H9 (cell line): ENCODE results near the gene KIFC3. TPM values are rescaled to one million over a fixed set of nuclear protein-coding genes. Genes with fewer than 3 reads are reported as not detected.

Source experiments
- DNase-seq: peaks from one replicate; pipeline ENCODE4 v3.0.0-alpha.2; 2017
- H2AFZ ChIP-seq: one replicate; pipeline ENCODE4 v1.6.1; 2013; ENCODE audit warnings: mild to moderate bottlenecking, low read length, control low read depth, moderate library complexity
- H2AK5ac ChIP-seq: 2 replicates; pipeline ENCODE4 v1.6.1; 2013; ENCODE audit warnings: low read length, control low read depth, mixed read lengths; ENCODE audit not compliant: insufficient read length
- H2BK120ac ChIP-seq: one replicate; pipeline ENCODE4 v1.6.1; 2013; ENCODE audit warnings: low read depth, mild to moderate bottlenecking, low read length, control low read depth, inconsistent platforms; ENCODE audit not compliant: poor library complexity, severe bottlenecking
- H2BK12ac ChIP-seq: 2 replicates; pipeline ENCODE4 v1.6.1; 2013; ENCODE audit warnings: low read length, control low read depth, mixed read lengths, low read depth; ENCODE audit not compliant: insufficient read length
- H2BK15ac ChIP-seq: 2 replicates; pipeline ENCODE4 v1.6.1; 2013; ENCODE audit warnings: low read depth, low read length, control low read depth
- H2BK20ac ChIP-seq: one replicate; pipeline ENCODE4 v1.6.1; 2013; ENCODE audit warnings: low read depth, mild to moderate bottlenecking, low read length, control low read depth, inconsistent platforms; ENCODE audit not compliant: poor library complexity, severe bottlenecking
- H2BK5ac ChIP-seq: 2 replicates; pipeline ENCODE4 v1.6.1; 2013; ENCODE audit warnings: low read length, control low read depth, mixed read lengths; ENCODE audit not compliant: insufficient read length
- H3K14ac ChIP-seq: 2 replicates; pipeline ENCODE4 v1.6.1; 2013; ENCODE audit warnings: low read length, control low read depth; ENCODE audit not compliant: insufficient read depth
- H3K18ac ChIP-seq: 2 replicates; pipeline ENCODE4 v1.6.1; 2013; ENCODE audit warnings: low read depth, mild to moderate bottlenecking, mixed read lengths, low read length, control low read depth; ENCODE audit not compliant: insufficient read length
- H3K23ac ChIP-seq: 2 replicates; pipeline ENCODE4 v1.6.1; 2013; ENCODE audit warnings: low read length, control low read depth, mixed read lengths, low read depth; ENCODE audit not compliant: insufficient read length
- H3K23me2 ChIP-seq: 2 replicates; pipeline ENCODE4 v1.6.1; 2013; ENCODE audit warnings: low read depth, mild to moderate bottlenecking, mixed read lengths, low read length, control low read depth; ENCODE audit not compliant: insufficient read length, poor library complexity, severe bottlenecking
- H3K27ac ChIP-seq: 2 replicates; pipeline ENCODE4 v1.5.1; 2013; ENCODE audit warnings: low read length, control low read depth, mixed read lengths, low read depth; ENCODE audit not compliant: insufficient read length
- H3K27me3 ChIP-seq: 2 replicates; pipeline ENCODE4 v1.6.1; 2013; ENCODE audit warnings: low read length, control low read depth, inconsistent platforms; ENCODE audit not compliant: insufficient read depth
- H3K4ac ChIP-seq: 2 replicates; pipeline ENCODE4 v1.6.1; 2013; ENCODE audit warnings: low read depth, mild to moderate bottlenecking, control low read depth, inconsistent platforms, low read length, moderate library complexity
- H3K4me1 ChIP-seq: 2 replicates; pipeline ENCODE4 v1.6.1; 2013; ENCODE audit warnings: low read length, control low read depth, inconsistent platforms; ENCODE audit not compliant: insufficient read depth
- H3K4me2 ChIP-seq: 2 replicates; pipeline ENCODE4 v1.6.1; 2013; ENCODE audit warnings: low read length, control low read depth, mixed read lengths; ENCODE audit not compliant: insufficient read length, insufficient read depth
- H3K56ac ChIP-seq: 2 replicates; pipeline ENCODE4 v1.6.1; 2013; ENCODE audit warnings: low read depth, mild to moderate bottlenecking, mixed read lengths, low read length, control low read depth; ENCODE audit not compliant: insufficient read length
- H3K79me1 ChIP-seq: 2 replicates; pipeline ENCODE4 v1.6.1; 2013; ENCODE audit warnings: low read depth, mild to moderate bottlenecking, moderate library complexity, low read length, control low read depth, inconsistent platforms; ENCODE audit not compliant: insufficient read depth, poor library complexity, severe bottlenecking
- H3K79me2 ChIP-seq: 2 replicates; pipeline ENCODE4 v1.6.1; 2013; ENCODE audit warnings: low read length, control low read depth, inconsistent platforms; ENCODE audit not compliant: insufficient read depth
- H3K9ac ChIP-seq: 2 replicates; pipeline ENCODE4 v1.6.1; 2013; ENCODE audit warnings: low read length, control low read depth, mixed read lengths; ENCODE audit not compliant: insufficient read length; ENCODE audit errors: extremely low read depth
- H3K9me3 ChIP-seq: one replicate; pipeline ENCODE4 v1.6.1; 2013; ENCODE audit warnings: low read depth, low read length, inconsistent platforms; ENCODE audit not compliant: control insufficient read depth
- H3T11ph ChIP-seq: one replicate; pipeline ENCODE4 v1.6.1; 2013; ENCODE audit warnings: mild to moderate bottlenecking, low read length, control low read depth, inconsistent platforms
- H4K20me1 ChIP-seq: one replicate; pipeline ENCODE4 v1.6.1; 2013; ENCODE audit not compliant: control insufficient read depth, insufficient read length, insufficient read depth
- H4K5ac ChIP-seq: 2 replicates; pipeline ENCODE4 v1.6.1; 2013; ENCODE audit warnings: low read depth, mild to moderate bottlenecking, mixed read lengths, low read length, control low read depth; ENCODE audit not compliant: insufficient read length
- H4K8ac ChIP-seq: replicated peaks from 2 replicates; pipeline ENCODE4 v1.6.1; 2013; ENCODE audit warnings: low read length, control low read depth, mixed read lengths, low read depth; ENCODE audit not compliant: insufficient read length
- H4K91ac ChIP-seq: 2 replicates; pipeline ENCODE4 v1.6.1; 2013; ENCODE audit warnings: low read depth, mild to moderate bottlenecking, moderate library complexity, mixed read lengths, low read length, control low read depth; ENCODE audit not compliant: insufficient read length
- H3K27ac Mint-ChIP-seq, 3 experiments: 2 replicates in 2 of 3; 3 replicates in 1 of 3; pipeline ENCODE4 v1.8.0; 2020 to 2021; ENCODE audit warnings: mixed read lengths in 3 of 3, mild to moderate bottlenecking in 1 of 3, moderate library complexity in 1 of 3
- H3K27me3 Mint-ChIP-seq: 2 replicates; pipeline ENCODE4 v1.8.0; 2021; ENCODE audit warnings: low read depth, mild to moderate bottlenecking, moderate library complexity, mixed read lengths
- H3K36me3 Mint-ChIP-seq, 3 experiments: 2 replicates in 2 of 3; 3 replicates in 1 of 3; pipeline ENCODE4 v1.8.0; 2020 to 2021; ENCODE audit warnings: low read depth in 3 of 3, mixed read lengths in 3 of 3; ENCODE audit not compliant: insufficient read depth in 1 of 3
- H3K4me1 Mint-ChIP-seq, 2 experiments: 2 replicates each; pipeline ENCODE4 v1.8.0; 2020; ENCODE audit warnings: mixed read lengths in 2 of 2
- H3K4me3 Mint-ChIP-seq, 2 experiments: 2 replicates in 1 of 2; 3 replicates in 1 of 2; pipeline ENCODE4 v1.8.0; 2020 to 2021; ENCODE audit warnings: mild to moderate bottlenecking in 2 of 2, mixed read lengths in 2 of 2, moderate library complexity in 1 of 2
- H3K9me3 Mint-ChIP-seq, 2 experiments: 2 replicates in 1 of 2; 3 replicates in 1 of 2; pipeline ENCODE4 v1.8.0; 2020; ENCODE audit warnings: mild to moderate bottlenecking in 2 of 2, mixed read lengths in 2 of 2, moderate library complexity in 1 of 2
- WGBS: extraction: QIAGEN DNeasy Blood & Tissue Kit; methylation state at CpG from one replicate; pipeline ENCODE4 v1.1.7; 2013; ENCODE audit warnings: missing lambda C conversion rate, low lambda C conversion rate, mixed read lengths; ENCODE audit not compliant: insufficient read length; ENCODE audit errors: extremely low coverage; 5-methylcytosine and 5-hydroxymethylcytosine counted together
- total RNA-seq: library from RNA; stranded (reverse); gene quantifications from 2 replicates; pipeline ENCODE4 v1.2.1, GENCODE V29; 2021
- TF ChIP-seq, protein P1 (sequence below): fragments of 200-600 bp; sonication (generic); conservative IDR thresholded peaks from 3 replicates; pipeline ENCODE4 v1.8.0; 2021; ENCODE audit warnings: antibody characterized with exemption, mild to moderate bottlenecking

Gene KIFC3
- total RNA-seq, 1 experiment from 2014 or later: 5.0 TPM

- Histone ChIP-seq H3K27me3 (no peaks in the 10 kb centered on the region), H3K79me1 (no peaks in the 10 kb centered on the region), H3K23ac (no peak overlapping the region), H3T11ph (no peak overlapping the region), H2AK5ac (no peak overlapping the region), H3K18ac (no peak overlapping the region), H2BK20ac (no peak overlapping the region), H4K5ac (no peak overlapping the region), H3K9ac (no peak overlapping the region), H2AFZ (no peak overlapping the region), H2BK5ac (no peak overlapping the region), H2BK120ac (no peak overlapping the region), H3K27ac (no peak overlapping the region), H4K20me1 (no peaks in the 10 kb centered on the region), H4K8ac (no peak overlapping the region), H3K56ac (no peak overlapping the region), H3K9me3 (no peaks in the 10 kb centered on the region), H2BK15ac (no peak overlapping the region), H3K23me2 (no peaks in the 10 kb centered on the region), H3K4me2 (no peak overlapping the region), H3K14ac (no peak overlapping the region), H4K91ac (no peak overlapping the region), H3K4me1 (peaks cover 6% of the 10 kb centered on the region; the same call in 1 of the 2 replicates), H3K4ac (no peak overlapping the region), H3K79me2 (no peaks in the 10 kb centered on the region), H2BK12ac (no peak overlapping the region)
- no CpG with 5 or more reads among the region's 5 CpGs for WGBS
- no peaks in the 10 kb centered on the region for H3K36me3 Mint-ChIP-seq
- H3K4me3 Mint-ChIP-seq: no peak overlapping the region
- no peak for DNase-seq
- H3K4me1 Mint-ChIP-seq: peaks cover 26 to 40% of the 10 kb centered on the region in 2 experiments
- no peak overlapping the region for H3K27ac Mint-ChIP-seq
- H3K27me3 Mint-ChIP-seq: peaks cover 12% of the 10 kb centered on the region
- TF ChIP-seq, protein P1, sequence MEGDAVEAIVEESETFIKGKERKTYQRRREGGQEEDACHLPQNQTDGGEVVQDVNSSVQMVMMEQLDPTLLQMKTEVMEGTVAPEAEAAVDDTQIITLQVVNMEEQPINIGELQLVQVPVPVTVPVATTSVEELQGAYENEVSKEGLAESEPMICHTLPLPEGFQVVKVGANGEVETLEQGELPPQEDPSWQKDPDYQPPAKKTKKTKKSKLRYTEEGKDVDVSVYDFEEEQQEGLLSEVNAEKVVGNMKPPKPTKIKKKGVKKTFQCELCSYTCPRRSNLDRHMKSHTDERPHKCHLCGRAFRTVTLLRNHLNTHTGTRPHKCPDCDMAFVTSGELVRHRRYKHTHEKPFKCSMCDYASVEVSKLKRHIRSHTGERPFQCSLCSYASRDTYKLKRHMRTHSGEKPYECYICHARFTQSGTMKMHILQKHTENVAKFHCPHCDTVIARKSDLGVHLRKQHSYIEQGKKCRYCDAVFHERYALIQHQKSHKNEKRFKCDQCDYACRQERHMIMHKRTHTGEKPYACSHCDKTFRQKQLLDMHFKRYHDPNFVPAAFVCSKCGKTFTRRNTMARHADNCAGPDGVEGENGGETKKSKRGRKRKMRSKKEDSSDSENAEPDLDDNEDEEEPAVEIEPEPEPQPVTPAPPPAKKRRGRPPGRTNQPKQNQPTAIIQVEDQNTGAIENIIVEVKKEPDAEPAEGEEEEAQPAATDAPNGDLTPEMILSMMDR: no peak
- H3K9me3 Mint-ChIP-seq: no peaks in the 10 kb centered on the region; a peak in 2 of 5 replicates
Observed at GRCh38 chr16:57778658-57779057, 23.6 kb downstream of the KIFC3 start.
